Measurements from ENCODE around the gene KPNB1.
A peak's percentile ranks its signal among the peaks of the same experiment; 100 is the strongest.

Gene KPNB1

DNA sequence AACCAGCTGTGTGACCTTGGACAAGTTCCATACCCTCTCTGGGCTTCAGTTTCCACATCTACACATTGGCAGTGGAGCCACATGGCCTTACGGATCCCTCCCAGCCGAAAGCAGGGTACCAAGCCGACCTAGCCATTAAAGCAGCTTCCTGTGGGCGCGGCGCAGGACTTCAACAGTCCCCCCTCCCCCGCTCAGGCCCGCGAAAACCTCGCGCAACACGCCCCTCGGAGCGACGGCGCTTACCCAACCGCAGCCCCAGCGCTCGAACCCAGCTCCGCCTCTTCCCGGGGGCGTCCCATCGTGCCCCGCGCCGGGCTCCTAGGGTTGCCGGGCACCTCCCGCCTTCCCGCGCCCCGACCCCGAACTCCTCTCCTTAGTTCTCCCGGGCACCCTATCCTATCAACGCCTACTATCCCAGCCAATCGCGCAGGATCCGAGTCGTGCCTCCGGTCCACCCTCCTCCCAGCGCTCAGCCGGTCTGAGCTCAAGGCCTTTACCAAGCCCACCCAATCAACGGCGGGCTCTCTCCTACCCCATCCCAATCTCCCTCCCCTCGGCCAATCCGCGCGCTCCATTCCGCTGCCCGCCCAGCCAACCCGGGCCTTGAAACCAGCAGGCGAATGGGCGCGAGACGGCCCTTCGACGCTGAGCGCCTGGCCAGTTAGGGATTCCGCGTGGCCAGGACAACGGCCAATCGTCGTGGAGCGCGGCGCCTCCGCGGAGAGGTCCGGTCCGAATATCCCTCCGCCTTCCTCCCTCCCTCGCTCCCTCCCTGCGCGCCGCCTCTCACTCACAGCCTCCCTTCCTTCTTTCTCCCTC, at the start of gene KPNB1:
Gene KPNB1, plus strand, starts transcription at position 767 of the 819 bp plus-strand sequence. CDS start 326 bp downstream, outside the sequence.
- peak; percentile 99 for DNase-seq

DNA sequence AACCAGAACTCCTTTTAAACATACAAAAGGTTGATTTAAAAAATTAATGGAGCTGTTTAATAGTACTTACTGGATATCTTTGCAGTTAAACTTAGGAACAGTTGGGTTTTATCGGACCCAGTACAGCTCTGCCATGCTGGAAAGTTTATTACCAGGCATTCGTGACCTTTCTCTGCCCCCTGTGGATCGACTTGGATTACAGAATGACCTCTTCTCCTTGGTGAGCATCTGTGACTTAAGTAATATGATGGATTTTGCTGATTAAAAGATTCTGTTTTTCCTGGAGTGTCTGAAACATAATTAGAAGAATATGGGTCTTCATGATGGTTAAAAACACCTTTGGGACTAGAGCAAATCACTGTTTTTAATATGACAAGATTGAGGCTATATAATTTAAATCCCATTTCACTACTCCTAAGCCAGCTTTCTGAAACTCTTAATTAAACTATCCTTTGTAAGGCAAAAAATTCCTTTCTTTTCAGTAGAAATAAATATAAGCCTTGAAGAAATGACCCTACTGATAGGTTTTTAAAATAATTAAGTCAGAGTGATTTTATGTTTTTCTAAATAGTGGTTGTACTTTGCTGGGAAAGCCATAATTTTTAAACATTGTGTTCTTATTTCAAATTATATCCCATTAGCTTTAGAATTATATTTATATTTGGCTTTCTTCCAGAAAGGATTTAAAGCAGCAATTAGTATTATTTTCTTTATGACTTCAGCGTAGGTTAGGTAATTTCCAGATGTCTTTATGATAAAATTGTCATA, 45.7 kb upstream of the KPNB1 start:
- no peak for DNase-seq

DNA sequence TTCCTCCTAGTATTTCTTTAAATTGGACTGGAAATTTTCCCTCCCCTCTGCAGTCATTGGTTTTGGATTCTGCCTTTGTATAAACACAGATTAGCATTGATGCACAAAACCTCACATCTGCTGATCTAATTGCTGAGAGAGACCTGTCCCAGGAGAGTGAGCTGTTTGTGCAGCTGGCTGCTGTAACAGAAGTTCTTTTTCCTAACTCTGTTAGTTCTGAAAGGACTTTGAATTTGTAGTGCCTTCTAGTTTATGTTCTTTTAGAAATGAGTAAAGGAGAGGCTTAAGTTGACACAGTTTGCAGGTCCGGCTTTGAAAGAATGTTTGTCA, 45.2 kb upstream of the KPNB1 start:
- no peak for DNase-seq

DNA sequence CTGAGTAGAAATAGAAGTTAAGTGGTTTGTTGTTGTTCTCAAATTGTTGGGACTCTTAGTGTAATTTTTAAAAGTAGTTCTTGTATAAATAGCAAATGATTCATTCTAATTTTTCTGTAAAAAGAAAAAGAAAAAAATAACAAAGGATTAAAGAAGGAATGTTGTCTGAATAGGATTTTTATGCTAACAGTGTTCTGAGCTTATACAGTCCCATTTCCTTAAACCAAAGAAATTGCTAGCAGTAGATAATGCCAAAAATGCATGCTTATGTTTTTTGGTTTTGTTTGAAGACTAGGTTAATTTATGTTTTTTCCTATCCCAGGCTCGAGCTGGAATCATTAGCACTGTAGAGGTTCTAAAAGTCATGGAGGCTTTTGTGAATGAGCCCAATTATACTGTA, 44.7 kb upstream of the KPNB1 start:
- DNase-seq = no peak

DNA sequence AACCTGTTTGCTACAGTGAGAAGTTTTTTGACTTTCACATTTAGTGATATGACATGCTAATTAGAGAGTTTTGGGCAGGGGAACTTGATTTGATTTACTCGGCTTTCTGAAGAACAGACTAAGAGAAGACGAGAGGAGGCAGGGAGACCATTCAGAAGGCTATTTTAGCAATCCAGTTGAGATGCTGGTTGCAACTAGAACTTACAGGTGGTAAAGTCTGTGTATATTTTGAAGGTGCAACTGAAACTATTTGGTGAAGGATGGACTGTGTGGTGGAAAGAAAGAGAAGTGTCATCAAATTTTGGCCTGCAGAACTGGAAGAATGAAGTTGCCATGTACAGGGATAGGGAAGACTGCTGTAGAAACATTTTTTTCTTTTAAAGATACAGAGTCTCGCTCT, 42.2 kb upstream of the KPNB1 start:
- DNase-seq = no peak

DNA sequence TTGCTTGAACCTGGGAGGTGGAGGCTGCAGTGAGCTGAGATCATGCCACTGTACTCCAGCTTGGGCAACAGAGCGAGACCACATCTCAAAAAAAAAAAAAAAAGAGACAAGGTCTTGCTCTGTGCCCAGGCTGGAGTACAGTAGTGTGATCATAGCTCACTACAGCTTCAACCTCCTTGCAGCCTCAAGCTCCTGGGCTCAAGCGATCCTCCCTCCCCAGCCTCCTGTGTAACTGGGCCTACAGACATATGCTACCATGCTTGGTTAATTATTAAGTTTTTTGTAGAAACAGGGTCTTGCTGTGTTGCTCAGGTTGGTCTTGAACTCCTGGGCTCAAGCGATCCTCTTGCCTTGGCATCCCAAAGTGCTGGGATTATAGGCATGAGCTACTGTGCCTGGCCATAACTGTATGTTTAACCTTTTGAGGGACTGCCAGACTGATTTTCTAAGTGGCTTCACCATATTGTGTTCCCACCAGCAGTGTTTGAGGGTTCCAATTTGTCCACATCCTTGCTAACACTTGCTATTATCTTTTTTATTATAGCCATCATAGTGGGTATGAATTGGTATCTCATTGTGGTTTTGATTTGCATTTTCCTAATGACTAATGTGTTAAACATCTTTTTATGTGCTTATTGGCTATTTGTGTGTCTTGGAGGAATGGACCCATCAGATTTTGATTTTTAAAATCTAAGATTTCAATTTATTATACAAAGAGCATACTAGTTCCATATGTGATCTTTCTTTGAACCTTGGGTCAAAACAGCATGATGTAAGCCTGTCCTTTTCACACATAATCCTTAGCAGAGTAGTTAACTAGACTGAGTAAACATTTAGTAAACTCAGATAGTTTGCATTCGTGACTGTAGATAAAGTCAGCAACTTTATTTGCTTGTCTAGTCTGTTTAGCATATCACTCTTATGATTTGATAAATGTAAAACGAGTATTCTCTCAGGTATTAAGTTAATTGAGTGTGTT, 38.1 kb upstream of the KPNB1 start:
- no peak for DNase-seq

DNA sequence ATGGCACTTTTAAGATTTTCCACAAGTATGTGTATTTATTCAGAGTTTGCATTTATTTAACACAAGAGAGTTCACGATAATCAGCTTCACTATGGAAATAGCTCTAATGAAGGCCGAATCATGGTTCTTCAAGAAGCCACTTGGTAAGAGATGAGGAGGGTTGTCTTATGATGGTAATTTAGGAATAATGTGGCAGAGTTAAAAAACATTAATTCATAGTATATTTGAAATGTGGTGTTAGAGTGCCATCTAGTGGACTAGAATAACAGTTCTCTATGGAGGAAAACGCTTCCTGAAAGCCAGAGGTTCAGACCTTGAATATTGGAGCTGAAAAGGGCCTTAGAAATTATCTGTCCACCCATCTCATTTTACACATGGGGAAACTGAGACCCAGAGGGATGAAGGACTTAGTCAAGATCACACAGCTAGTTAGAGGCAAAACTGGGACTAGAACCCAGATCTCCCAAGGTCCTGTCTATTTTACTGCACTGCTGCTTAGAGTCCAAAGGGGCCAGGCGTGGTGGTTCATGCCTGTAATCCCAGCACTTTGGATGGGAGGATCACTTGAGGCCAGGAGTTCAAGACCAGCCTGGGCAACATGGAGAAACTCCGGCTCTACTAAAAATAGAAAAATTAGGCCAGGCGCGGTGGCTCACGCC, 33.8 kb upstream of the KPNB1 start:
- peak; percentile 77 for DNase-seq

DNA sequence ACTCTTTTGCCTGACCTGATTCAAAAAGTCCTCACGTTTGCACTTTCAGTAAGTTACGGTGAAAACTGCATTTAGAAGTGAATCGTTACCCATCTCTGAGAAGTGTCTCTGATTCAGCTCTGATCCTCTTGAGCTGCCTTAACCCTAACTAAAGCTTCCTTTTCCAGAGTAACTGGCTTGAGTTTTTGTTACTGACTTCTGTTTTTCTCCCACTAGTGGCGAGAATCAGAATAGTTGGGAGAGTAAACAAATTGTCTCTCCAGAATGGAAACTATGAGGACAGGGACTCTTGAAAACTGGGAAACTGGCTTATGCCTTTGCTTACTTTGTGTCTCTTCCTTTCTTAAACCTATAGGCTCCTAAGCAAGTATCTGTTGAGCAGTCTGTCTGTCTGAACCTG, 31.3 kb upstream of the KPNB1 start:
- peak; percentile 18 for DNase-seq

DNA sequence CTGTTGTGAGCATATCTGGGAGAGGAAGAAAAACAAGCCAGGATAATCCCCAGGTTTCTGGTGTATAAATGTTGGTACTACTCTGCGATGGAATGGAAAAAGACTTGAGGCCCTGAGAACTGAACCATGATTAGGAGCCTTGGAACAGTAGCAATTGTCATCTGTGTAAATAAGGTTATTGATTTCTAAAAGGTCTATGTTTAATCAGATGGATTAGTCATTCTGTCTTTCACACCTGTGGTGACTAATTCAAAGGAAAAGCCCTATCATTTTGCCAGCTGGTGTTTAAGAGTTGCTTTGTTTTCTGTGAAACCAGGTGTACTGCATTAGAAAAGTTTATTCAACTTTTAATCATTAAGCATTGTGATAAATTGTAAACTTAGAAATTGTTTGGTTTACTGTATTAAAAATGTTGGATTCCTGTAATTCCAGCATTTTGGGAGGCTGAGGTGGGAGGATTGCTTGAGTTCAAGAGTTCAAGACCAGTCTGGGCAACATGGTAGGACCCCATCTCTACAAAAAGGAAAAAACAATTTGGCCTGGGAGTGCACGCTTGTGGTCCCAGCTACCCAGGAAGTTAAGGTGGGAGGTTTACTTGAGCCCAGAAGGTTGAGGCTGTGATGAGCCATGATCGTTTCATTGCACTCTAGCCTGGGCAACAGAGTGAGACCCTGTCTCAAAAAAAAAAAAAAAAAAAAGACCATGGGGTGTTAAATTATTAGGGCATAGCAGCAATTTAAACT, 29.0 kb upstream of the KPNB1 start:
- no peak for DNase-seq

DNA sequence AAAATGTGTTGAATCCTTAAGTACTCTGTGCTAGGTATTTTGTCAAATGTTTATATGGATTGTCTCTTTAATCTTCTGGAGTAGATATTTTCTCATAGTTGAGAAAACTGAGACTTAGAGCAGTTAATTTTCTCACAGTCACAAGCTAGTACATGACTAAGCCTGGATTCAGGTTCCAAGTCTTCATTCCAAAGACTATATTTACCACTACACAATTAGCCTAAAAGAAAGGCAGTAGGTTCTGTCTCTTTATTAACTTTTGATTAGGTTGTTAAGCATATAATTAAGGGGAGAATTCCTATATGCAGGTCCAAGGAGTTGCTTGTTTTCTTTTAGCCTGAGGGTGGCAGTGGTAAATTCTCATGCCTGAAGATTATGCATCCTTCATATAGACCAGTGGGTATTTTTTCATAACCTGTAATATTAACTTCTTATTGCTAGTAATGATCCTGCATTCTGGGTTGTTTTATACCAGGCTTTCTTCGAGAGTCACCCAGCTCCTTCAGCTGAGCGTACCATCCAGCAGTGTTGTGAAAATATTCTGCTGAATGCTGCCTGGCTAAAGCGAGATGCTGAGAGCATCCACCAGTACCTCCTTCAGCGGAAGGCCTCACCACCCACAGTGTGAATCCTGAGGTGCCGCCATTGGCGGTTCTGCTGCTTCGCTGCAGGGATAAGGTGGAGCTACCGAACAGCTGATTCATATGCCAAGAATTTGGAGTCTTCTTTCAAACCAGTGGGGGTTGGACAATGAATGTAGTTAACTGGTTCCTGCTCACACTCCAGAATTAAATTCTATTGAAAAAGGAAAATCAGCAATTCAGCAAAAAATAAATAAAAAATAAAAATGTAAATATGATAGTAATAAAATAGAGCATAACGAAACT, 28.2 kb upstream of the KPNB1 start:
- no peak for DNase-seq

DNA sequence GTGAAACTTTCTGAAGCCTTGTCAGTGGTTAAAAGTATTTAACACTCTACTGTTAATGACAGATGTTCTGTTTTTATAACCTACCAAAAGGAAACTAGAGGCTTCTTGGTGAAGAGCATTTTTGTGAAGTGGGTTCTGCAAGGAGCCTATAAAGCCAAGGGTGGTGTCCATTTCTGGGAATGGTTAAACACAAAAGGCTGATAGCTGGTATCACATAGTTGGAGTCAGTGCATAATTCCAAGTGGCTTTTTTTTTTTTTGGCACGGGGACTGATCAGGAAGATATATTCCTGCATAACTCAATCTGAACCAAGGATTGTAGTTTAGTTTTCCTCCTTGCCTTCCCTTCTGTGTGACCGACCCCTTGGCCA, 27.6 kb upstream of the KPNB1 start:
- no peak for DNase-seq

DNA sequence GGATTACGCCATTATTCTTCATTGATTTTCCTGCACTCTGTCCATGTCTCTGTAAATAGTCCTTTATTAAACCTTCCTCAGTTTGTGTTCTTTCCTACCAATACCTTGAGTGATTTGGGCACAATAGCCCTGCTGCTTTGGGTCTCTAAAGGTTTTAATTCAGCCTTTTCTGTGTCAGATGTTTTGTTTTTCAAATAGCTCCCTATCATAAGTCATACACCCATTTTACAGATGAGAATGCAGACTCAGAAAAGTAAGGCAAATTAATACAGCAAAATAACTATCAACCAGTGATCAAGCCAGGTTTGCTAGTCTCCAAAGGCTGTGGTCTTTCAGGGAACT, 25.0 kb upstream of the KPNB1 start:
- DNase-seq = no peak

DNA sequence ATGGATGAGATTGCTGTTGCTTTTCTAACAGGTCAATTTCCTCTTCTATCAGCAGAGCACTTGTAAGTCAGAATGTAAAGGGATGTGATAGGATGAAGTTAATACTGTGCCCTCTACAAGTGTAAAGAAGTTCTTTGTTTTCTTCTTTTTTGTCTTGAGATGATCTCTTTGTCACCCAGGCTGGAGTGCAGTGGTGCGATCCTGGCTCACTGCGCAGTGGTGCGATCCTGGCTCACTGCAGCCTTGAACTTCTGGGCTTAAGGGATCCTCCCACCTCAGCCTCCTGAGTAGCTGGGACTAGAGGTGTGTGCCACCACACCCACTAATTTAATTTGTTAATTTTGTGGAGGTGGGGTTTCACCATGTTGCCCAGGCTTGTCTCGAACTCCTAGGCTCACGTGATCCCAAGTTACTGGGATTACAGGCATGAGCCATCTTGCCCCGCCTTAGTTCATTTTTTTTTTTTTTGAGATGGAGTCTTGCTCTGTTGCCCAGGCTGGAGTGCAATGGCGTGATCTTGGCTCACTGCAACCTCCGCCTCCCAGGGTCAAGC, 21.6 kb upstream of the KPNB1 start:
- DNase-seq = no peak

DNA sequence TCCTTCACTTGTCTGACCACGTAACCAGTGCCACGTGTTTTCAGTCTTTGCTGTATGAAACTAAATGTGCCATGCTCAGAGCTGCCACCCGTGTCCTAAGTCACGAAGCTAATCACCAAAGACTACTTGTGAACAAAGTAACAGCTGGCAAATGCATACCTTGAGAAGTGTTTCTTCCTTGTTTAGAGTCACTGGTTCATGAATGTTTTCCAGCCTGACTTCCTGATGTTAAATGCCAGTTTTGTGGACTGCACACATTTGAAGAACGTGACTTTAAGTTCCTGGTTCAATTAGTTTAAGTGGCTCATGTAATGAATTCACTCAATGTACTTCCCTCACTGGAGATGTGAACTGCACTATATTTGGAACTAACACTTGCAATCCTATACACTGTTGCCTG, 19.9 kb upstream of the KPNB1 start:
- DNase-seq = no peak

DNA sequence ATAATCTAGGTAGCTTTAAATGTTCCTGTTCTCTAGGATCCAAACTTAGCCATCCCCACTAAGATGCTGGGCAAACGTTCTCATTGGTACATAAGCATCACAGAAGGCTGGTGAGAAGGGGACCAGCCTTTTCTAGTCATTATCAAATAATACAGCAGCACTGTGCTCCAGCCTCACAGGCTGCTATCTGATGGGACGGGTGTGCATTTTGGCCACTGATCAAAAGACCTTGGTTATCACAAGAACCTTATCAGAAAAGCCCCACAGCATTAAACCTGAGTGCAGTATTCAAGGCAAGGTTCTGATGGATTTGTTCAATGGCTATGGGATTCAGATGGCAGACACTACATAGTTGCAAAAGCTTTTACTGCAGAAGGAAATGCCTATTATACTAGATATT, 19.1 kb upstream of the KPNB1 start:
- peak; percentile 94 for DNase-seq

DNA sequence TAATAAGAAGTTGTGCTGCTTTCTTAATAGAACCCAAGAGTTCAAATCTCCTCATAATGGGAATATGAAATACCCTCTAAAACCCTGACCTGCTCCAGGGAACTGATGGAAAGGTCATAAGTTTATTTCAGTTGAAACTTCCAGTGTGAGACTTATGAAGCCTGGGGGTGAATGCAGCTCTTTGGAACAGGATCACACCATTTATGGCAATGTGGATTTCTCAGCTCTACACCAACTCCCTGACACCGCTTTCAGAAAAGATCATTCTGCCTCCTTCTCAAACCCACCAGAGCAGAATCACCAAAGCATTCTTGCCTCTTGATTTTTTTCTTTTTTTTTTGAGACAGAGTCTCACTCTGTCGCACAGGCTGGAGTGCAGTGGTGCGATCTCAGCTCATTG, 16.7 kb upstream of the KPNB1 start:
- DNase-seq = no peak

DNA sequence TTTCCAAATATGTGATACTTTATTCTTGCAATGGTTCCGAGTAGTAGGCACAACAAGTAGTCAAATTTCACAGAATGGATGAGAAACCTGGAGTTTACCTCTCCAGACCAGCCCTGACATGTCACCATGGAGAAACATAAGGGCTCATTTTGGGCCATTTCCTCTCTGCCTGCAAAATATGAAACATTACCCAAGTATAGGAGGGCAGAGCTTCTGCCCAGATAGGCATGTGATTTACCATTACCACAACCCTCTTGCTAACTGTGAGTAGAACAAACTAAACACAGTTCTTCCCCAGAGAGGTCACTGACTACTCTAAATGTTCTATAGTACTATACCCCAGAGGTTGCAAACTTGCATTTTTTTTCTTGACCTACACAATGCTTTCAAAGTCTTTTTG, 15.7 kb upstream of the KPNB1 start:
- DNase-seq = no peak

DNA sequence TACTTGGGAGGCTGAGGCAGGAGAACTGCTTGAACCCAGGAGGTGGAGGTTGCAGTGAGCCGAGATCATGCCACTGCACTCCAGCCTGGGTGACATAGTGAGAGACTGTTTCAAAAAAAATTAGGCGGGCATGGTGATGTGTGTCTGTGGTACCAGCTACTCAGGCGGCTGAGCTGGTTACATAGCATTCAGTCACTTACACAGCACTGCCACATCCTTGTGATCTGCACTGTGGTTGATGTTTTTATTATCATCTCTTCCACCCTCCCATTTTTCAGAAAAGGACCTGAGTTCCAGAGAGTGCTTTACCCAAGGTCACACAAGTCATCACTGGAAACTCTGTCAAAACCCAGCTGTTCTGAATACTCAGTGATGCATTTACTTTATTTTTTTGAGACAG, 14.8 kb upstream of the KPNB1 start:
- DNase-seq = no peak

DNA sequence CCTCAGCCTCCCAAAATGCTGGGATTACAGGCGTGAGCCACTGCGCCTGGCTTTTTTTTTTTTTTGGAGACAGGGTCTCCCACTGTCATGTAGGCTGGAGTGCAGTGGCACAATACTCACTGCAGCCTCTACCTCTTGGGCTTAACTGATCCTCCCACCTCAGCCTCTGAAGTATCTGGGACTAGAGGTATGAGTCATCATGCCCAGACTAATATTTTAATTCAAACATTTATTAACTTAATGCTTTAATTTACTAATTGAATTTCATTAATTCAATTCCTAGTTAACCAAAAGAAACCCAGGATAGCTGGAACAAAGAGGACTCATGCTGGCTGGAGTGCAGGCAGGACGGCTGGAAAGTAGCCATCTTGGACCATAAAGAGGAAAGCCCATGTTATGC, 14.0 kb upstream of the KPNB1 start:
- no peak for DNase-seq

DNA sequence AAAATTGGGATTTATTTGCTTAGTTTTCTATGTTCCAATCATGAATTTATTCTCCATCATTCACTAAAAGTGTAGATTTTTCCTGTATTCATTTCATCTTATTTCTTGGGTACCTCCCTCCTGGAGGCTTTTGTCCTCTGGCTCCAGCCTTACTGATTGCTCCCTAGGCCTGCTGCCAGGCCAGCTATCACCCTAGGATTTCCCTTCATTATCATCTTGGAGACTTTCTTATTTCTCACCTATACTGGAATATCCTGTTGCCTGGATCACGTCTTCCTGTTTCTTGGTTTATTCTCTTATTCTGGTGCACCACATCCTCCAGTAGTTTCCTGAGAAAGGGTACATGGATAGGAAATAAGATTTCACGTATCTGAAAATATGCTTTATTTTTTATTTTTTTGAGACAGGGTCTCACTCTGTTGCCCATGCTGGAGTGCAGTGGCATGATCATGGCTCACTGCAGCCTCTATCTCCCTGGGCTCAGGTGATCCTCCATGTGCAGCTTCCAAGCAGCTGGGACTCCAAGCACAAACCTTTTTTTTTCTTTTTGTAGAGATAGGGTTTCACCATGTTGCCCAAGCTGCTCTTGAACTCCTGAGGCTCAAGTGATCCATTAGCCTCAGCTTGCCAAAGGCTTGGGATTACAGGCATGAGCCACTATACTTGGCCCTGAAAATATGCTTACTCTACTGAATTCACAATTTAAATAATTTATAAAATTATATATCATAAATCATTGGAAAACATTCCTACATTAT, 13.3 kb upstream of the KPNB1 start:
- DNase-seq = no peak

Measured in hematopoietic multipotent progenitor cell treated with erythropoietin and hydrocortisone succinate and interleukin-3 and kit ligand, for 8 days (in vitro differentiated cells).